GM18511 (cell line): ENCODE results near the gene GRAMD2B.

Source experiments
- ATAC-seq: cut with Tn5 transposase; IDR thresholded peaks from one replicate; pipeline ENCODE4 v1.9.1; 2021; ENCODE audit warnings: mild to moderate bottlenecking, moderate library complexity; ENCODE audit not compliant: unreplicated experiment

GRAMD2B gene

GRCh38 chr5:126534553-126534952 lies 111.3 kb downstream of the GRAMD2B start:
- no peak for ATAC-seq

- ATAC-seq, result no peak
These were observed 112.8 kb downstream of the GRAMD2B start for GRCh38 chr5:126535856-126536545.

GRCh38 chr5:126536874-126537273 lies 113.7 kb downstream of the GRAMD2B start:
- no peak for ATAC-seq

- peak; percentile 8 for ATAC-seq
These were observed 115.4 kb downstream of the GRAMD2B start for GRCh38 chr5:126538579-126538978.

GRCh38 chr5:126540631-126541030 lies 117.4 kb downstream of the GRAMD2B start:
- no peak for ATAC-seq

- no peak for ATAC-seq
These were observed 119.2 kb downstream of the GRAMD2B start for GRCh38 chr5:126542441-126542840.

GRCh38 chr5:126543009-126543408 lies 119.8 kb downstream of the GRAMD2B start:
- no peak for ATAC-seq

GRCh38 chr5:126543660-126544059 lies 120.5 kb downstream of the GRAMD2B start:
- no peak for ATAC-seq
